ENCODE results near the gene DMD.

DMD gene

DNA sequence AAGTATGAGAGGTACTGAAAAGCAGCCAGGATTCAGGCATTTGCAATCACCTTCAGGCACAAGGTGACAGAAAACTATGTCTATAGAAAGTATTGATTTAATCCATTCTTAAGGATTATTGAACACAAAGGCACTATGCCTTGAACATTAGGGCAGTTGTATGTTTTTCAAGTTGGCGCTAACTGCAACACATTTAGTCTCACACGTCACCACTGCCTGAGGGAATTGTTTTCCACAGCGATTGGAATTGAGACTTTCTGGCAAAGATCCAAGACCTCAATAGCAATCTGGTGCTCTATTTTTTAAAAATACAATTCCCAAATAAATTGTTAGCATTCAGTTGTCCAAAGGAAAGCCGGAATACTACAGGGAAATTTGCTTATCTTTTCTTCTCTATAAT is 2086.8 kb downstream of the DMD start:
- no peak for TF ChIP-seq CTCF (conservative IDR thresholded peaks at IDR 0.05)
- TF ChIP-seq ZFX (IDR thresholded peaks at IDR 0.05) = no peak
- no peak overlapping the region for H3K27ac ChIP-seq

DNA sequence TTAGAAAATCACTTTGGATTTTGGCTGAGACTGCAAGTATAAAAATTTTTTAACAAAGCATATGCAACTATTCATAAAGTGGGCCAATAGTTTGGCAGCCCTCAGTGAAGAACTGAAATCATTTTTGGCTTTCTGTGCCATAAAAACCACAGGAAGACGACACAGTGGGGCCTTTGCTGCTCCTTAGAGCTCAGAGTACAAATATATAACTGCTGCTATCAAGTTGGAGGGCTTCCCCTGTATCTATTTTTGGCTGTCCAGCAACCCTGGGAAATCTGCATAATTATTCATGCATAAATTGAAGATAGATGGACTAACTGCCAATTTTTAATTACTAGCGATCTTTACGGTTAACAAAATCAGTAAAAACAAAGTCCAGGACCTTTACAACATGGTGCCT is 2088.0 kb downstream of the DMD start:
- H3K27ac ChIP-seq = no peak overlapping the region
- TF ChIP-seq CTCF (conservative IDR thresholded peaks at IDR 0.05) = no peak
- no peak for TF ChIP-seq ZFX (IDR thresholded peaks at IDR 0.05)

DNA sequence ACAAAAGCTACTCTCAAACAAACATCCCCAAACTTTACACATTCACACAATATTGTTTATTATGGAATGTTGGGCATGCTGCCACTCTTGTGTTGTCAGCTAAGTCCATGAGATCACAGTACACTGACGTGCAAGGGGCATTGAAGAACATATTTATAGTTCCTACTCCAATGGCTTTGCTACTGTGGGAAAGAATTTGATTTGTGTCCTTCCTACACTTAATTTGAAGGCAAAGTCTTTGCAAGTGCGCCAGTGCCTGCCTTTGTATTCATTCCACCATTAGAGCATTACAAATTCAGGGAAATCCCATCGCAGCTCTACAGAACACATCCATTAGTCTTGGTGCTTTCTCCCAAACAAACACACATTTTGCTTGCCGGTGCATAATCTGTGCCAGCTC is 2094.1 kb downstream of the DMD start:
- TF ChIP-seq CTCF (conservative IDR thresholded peaks at IDR 0.05) (no peak), ZFX (IDR thresholded peaks at IDR 0.05) (no peak)
- H3K27ac ChIP-seq = no peak overlapping the region

DNA sequence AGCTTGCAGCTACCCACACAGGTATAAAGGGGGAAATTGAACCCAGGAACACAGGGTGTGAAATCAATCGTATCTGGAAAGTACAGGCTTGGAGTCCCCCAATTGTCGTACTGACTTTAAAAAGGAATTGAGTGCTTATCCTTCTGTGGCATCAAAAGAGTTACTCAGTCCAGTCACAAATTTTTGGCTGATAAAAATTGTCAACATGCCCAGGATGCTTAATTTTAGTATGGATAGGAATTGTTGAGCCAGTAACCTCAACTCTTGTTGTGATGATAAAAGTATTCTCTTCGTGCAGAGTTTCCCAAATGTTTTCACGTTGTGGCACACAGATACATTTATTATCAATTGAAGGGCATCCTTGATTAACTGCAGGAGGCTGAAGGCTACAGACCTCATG is 2096.0 kb downstream of the DMD start:
- TF ChIP-seq ZFX (IDR thresholded peaks at IDR 0.05) = no peak
- TF ChIP-seq CTCF (conservative IDR thresholded peaks at IDR 0.05) = no peak
- no peak overlapping the region for H3K27ac ChIP-seq

DNA sequence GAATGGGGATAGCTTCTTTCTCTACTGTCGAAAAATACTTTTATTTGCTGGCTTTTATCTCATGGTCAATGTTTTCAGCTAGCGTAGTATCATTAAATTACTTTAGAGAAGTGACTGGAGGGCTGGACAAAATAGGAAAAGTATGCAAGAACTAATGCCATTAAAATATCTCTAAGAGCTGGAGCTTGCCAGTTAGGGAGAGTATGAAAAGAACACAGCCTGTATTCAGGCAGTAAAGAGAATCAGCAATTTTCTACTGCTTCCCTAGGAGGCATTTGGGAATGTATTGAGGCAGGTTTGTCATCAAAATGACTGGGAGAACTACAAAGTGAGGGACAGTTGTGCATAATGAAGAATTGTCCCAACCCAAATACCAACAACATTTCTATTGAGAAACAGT is 2096.5 kb downstream of the DMD start:
- H3K27ac ChIP-seq = no peak overlapping the region
- no peak for TF ChIP-seq ZFX (IDR thresholded peaks at IDR 0.05)
- no peak for TF ChIP-seq CTCF (conservative IDR thresholded peaks at IDR 0.05)

DNA sequence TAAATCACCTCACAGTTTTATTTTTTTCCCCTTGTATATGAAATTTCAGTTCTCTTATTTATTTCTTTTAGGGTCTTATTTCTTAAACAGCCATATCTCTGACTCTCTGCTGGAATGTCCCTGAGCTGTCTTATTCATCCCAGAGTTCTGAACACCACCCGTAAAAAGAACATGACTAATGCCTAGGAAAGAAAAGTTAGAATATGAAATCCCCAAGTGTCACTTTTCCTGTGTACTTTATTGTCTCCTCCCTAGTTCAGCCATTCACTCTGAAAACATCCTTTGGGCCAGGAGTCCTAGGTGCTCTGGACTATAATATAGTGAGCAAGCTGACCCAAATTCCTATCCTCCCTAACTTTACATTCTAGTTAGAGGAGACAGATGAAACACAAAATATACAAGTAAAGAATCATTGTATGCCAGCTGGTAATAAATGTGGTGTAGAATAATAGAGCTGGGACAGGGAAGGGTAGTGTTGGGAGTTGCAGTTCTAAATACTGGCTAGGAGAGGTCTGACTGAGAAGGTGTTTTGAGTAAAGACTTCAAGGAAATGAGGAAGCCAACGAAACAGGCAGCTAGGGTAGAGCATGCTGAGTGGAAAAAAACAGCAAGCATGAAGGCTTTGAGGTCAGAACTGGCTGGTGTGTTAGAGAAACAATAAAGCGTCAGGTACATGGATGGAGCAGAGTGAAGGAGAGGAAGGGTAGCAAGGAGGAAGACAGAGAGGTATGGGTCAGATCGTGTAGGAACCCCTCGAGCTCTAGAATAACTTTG is 2098.9 kb downstream of the DMD start:
- H3K27ac ChIP-seq = no peak overlapping the region
- no peak for TF ChIP-seq CTCF (conservative IDR thresholded peaks at IDR 0.05)
- TF ChIP-seq ZFX (IDR thresholded peaks at IDR 0.05) = no peak

GRCh38 chrX:31110657-31111056 is 2100.7 kb downstream of the DMD start:
- no peak for TF ChIP-seq CTCF (conservative IDR thresholded peaks at IDR 0.05)
- TF ChIP-seq ZFX (IDR thresholded peaks at IDR 0.05) = no peak
- H3K27ac ChIP-seq = no peak overlapping the region

Measured in C4-2B (cell line).